HG03108 (cell line): ENCODE results near the gene ADH1B.
"Not testable (repeated sequence)": the region's sequence is repeated elsewhere in the genome, so short reads cannot be mapped to it uniquely, and the experiment has no call there.

Experiments
- ATAC-seq: cut with Tn5 transposase; IDR thresholded peaks from one replicate; pipeline ENCODE4 v1.9.1; 2021; ENCODE audit warnings: moderate library complexity; ENCODE audit not compliant: unreplicated experiment

ADH1B gene

DNA sequence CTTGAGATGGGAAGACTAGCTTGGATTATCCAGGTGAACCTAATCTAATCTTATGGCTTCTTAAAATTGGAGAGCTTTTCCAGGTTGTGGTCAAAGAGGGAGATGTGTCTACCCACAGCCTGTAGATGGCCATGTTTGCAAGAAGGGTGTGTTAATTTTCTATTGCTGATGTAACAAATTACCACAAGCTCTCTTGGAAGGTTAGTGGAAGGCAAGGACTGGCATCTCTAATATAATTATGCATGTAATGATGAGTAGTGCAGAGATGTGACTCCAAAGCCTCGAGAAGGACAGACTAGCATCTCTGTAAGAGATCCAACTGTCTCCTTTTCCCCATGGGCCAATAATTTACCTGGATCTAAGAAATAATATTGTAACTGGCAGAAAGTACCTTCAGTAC lies 3.2 kb upstream of the ADH1B start:
- ATAC-seq: no peak

DNA sequence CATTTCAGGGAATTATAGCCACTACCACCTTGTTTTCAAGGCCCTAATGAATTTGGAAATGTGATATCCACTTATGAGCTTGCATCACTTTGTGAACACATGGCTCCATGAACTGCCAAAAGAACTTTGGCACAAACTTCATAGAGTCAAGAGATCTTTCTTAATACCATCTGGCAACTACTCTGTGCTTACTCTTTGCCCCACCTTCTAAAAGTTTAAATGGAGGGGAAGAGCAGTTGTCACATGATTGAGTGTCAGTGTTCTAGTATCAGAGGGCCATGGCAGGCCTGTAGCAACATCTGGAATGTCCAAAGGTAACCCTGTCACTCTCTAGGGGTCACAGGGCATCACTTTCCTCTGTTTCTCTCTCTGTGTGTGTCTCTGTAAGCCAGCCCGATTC lies 2.6 kb upstream of the ADH1B start:
- no peak for ATAC-seq

DNA sequence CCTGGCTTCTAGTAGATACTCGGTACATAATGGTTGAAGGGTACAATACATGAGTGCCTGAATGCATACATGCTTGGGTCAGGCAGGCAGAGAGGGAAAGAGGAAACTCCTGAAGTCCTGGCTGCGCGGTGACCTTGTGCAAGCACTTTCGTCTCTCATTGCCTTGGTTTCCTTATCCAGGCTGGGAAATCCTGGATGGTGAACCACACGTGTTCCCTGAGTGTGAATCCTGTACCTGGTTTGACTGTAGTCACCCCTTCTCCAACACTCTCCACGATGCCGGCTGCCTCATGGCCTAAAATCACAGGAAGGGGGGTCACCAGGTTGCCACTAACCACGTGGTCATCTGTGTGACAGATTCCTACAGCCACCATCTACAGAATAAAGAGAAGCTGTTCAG lies 3.4 kb downstream of the ADH1B start:
- not testable (repeated sequence) for ATAC-seq

DNA sequence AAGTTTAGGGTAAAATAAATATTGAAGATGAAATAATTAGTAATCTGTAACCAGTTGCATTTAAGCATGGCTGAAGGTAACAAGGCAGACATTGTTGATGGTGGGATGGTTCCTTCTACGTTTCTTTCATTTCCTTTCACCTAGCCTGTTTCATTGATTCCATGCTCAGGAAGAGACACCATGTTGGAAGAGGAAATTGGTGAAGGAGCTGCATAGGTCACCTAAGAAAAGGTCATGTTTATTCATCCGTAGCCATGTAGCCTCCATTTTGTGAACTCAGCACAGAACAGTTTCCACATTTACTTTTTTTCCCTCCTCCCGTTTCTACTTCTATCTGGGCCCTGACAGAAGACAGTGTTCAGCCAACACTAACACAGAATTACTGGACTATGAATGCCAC lies 3.8 kb downstream of the ADH1B start:
- no peak for ATAC-seq

DNA sequence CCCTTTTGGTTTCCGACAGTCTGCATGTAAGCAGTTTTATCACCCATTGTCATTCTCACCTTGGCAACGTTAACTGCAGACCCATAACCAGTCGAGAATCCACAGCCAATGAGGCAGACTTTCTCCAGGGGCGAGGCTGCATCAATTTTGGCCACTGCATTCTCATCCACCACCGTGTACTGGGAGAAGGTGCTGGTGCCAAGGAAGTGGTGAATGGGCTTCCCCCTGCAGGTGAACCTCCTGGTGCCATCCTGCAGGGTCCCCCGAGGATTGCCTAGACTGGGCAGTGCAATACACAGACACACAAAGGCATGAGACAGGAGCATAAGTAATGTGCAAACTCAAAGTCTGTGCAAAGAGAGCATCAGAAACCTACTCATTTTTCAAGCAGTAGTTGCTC lies 5.4 kb downstream of the ADH1B start:
- ATAC-seq: no peak

DNA sequence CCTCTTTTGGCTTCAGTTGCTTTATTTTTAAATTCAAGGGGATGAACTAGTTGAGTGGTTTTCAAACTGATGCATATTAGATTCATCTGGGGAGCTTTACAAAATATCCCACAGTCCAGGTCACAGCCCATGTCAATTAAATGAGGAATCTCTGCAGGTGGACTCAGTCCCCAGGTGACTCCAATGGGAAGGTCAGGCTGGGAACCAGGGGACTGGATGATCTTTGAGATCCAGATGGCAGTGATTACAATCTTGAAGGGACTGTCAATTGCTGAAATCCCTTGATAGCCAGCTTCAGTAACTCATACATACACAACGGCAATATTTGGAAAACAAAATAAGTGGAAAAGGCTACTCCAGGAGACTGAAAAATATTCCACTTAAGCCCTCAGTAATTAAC lies 7.0 kb downstream of the ADH1B start:
- no peak for ATAC-seq

DNA sequence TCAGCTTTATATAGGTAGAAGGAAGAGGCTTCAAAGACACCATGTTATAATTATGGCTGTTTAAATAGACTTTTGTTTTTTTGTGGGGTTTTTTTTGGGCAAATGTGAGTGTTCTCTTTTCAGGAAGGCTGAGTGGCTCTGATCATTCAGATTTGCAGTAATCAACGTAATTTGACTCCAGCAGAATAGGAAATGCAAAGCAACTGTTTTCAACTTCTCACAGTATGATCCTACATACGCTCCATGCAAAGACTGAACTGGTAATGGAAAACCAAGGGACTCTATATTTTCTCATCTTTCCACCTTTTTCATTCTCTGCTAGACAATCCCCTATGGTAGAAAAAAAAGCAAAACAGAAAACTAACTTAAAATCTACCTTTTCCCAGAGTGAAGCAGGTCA lies 10.8 kb downstream of the ADH1B start:
- no peak for ATAC-seq

DNA sequence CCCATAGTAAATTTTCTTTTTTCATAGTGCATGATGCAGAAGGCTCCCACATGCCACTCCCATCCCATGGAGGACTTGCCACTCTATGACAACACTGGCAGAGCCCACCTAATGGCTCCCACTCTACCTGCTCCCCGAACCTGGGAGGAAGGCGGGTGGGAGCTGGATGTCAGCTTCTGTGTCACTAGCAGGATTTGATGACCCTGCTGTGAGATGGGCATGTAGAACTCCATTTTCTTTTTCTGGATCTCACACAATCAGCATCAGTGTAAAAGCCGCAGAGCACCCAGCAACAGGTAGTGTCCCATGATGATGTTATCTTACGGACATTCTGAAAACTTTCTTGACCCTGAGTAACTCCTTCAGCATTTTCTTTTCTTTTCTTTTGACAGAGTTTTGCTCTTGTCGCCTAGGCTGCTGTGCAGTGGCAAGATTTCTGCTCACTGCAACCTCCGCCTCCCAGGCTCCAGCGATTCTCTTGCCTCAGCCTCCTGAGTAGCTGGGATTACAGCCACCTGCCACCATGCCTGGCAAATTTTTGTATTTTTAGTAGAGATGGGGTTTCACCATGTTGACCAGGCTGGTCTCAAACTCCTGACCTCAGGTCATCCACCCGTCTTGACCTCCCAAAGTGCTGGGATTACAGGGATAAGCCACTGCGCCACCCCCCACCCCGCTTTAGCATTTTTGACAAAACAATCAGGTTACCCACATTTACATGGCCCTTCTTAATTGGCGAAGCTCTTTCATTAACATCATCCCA lies 15.4 kb downstream of the ADH1B start:
- no peak for ATAC-seq

DNA sequence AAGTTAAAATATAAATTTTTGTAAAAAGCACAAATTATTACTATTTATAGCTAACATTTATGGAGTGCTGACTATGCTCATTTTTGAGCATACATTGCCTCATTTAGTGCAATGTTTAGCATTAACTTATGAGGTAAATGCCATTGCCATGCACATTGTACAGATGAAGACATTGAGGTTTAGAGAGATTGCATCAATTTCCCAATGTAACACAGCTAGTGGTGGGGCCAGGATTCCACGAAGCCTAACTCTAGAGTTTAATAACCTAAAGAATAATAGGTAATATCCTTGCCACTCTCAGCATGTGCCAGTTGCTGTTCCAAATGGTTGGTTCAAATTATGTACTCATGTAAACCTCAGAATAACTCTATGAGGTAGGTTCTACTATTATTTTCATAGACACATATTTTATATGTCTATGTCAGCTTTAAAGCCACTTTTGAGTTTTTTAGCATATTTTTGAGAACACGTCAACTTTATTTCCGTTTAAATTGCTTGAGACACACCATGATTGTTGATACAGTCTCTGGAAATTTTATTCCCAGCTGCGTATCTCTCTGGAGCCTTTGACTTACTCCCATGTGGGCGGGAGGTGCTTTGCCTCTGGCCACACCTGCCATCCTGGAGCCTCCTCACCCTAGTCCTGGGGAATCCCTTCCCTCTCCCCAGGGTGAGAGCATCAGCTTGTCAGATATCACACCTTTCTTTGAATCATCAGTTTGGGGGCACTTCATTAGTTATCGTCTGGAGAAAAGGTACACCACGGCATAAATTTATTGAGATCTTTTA lies 19.6 kb downstream of the ADH1B start:
- no peak for ATAC-seq

DNA sequence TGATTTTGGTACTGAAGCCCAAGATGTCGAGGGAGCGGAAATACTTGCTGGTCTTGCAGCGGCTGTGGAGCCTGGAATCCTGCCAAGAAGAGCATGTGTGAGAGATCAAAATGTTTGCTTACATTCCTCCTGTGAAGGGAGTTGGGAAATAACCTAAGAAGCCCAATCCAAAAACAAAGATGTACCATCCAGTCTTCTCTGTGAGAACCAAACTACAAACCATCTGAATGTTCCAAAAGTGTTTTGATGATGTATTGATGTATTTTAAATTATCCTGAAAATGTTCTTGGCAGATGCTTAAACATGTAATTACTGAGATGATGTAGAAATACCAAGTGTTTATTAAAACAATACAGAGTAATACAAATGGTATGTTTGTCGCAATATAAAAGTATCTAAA lies 20.3 kb downstream of the ADH1B start:
- no peak for ATAC-seq

DNA sequence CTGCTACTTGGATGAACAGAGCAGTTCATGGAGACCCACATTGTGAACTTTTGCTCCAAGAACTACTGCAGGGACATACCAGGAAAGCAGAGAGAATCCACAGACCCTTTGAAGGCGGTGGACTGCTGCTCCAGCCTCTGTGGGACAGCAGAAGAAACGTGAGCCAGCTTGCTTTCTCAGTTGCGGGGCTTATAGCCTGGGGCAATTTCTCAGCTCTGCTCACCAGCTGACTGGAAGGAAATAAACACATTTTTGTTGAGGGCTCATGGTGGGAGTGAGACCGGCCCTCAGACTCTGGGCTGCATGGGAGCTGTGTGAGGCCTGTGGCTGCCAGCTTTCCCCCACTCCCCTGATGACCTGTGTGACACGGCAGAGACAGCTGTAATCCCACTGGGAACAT lies 27.8 kb downstream of the ADH1B start:
- ATAC-seq: no peak

DNA sequence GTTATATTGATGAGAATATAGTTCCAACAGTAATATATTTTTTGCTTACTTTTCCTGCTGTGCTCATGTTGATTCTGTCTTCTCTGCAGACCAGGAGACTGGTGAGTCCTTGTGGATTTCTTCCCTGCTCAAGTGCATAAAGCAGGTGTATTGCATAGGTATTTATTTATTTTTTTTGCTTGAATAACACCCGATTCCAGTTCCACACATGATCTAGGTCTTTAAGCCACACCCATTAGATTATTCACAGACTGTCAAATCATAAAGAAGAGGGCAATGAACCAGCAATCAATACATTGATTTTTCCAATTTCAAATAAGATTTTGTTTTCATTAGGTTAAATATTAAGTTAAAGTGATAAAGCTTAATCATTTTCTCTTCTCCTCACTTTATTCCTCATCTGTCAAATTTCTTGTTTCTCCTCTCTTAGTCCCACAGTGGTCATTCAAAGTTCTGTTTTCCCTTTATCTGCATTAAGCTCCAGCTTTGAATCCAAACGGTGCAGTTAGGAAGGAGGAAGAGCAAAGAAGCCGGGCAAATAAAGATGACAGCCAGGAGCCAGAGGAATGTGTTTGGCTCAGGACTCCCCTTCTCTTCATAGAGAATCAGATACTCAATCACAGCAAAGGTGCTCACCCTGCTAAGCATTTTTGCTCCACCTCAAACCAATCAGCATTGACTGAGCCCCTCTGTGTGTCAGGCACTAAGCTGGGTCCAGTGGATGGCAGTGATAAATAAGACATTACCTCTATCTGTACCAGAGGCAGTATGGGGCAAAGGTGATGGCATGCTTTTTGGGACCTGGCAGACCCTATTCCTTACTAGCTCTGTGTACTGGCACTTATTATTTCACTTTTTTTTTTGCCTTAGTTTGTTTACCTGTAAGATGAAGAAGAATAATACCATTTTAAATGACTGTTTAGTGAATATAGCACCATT lies 30.1 kb downstream of the ADH1B start, which contains the start of gene ADH1A:
Gene ADH1A, minus strand, starts transcription at position 138 of the 939 bp plus-strand sequence. Its CDS starts 71 bp downstream, at position 67.
- ATAC-seq: no peak

DNA sequence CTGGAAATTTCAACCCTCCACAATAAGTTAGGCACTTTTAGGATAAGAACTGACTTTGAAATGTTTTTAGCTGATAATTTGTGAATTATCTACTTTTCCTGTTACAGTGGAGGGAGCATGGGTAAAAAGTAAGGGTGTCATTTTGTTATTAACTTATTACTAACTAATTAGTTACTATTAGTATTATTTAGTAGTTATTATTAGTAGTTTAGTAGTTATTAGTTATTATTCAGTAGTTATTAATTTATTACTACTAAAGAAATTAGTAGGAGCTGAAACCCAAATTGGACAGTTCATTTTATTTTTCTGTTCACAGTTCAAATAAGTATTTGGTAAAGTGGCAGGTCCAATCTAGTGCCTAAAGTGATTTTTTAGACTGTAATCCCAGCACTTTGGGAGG lies 35.8 kb downstream of the ADH1B start:
- ATAC-seq: no peak

DNA sequence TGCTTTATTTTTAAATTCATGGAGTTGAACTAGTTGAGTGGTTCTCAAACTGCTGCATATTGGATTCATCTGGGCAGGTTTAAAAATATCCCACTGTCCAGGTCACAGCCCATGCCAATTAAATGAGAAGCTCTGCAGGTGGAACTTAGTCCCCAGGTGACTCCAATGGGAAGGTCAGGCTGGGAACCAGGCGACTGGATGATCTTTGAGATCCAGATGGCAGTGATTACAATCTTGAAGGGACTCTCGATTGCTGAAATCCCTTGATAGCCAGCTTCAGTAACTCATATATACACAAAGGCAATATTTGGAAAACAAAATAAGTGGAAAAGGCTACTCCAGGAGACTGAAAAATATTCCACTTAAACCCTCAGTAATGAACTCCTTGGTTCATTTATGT lies 38.5 kb downstream of the ADH1B start:
- ATAC-seq: no peak

DNA sequence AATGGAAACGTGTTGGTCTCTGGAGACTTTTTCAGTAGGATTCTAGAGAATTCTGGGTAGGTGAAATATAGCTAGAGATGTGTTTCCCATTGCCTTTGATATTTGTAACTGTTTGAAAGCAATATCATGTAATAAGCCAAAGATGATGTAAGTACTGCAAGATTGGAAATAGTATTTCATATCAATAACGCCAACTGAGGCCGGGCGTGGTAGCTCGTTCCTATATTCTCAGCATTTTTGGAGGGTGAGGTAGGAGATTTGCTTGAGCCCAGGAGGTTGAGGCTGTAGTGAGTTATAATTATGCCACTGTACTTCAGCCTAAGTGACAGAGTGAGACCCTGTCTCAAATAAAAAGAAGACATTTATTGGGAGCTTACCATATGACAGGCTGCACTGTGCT lies 39.9 kb downstream of the ADH1B start:
- ATAC-seq: no peak

DNA sequence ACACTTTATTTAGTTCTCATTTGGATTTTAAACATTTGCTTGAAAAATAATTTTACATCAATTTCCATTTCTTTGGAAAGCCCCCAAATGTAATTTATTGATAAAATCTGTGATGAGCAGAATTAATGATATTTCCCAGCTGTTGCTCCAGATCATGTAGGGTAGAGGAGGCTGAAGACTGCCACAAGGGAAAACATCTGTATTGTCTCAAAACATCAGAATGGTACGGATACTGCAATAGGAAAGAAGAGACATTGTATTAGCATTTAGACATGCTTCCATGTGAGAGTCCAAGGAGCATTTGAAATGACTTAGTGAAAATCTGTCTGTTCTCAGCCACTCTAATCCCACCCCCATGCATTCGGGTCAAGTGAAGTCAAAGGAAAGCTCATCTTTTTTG lies 44.8 kb downstream of the ADH1B start:
- ATAC-seq: no peak

DNA sequence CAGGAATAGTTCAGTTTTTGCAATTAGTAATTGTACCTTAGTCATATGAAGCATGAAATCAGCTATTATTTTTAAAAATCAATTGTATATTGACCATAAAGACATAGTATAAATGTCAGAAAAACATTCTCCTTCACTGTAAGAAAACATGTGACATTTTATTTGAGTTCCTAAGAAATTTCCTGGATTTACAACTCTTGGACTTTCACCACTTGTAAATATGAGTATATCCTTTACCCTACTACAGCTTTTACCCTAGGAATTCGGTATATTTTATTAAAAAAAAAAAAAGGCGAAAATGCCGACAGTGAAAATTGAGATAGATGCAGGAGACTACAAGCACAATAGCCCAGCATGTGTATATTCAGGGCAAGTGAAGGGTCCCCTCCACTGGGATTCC lies 45.3 kb downstream of the ADH1B start:
- no peak for ATAC-seq

DNA sequence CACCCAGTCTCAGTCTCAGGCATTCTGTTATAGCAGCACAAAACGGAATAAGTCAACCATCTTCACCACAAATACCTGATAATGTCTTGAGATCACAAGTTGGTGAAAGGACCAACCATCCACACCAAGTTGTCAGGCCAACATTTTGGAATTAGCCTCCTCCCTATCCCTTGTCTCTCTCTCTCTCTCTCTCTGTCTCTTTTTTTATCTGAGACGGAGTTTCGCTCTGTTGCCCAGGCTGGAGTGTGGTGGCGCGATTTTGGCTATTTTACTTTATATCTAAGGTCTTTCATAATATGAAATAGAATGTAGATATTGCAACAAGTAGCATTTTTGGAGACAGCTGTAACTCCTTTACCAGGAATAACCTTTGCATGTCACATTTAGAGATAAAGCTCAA lies 46.2 kb downstream of the ADH1B start:
- no peak for ATAC-seq

DNA sequence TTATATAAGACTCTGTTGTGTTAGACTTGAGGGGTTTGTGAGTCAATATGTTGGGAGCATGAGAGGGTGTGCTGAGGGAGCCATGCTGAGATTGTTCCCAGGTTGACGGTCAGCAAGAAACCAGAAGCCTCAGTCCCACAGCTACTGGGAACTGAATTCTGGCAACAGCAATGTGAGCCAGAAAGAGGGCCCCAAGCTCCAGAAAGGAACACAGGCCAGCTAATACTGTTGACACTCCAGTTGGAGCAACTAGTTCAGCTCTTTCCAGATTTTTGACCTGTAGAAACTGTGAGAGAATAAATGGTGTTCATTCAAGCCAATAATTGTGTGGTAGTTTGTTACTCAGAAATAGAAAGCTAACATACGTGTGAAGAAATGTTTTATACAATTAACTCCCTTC lies 47.5 kb downstream of the ADH1B start:
- no peak for ATAC-seq

DNA sequence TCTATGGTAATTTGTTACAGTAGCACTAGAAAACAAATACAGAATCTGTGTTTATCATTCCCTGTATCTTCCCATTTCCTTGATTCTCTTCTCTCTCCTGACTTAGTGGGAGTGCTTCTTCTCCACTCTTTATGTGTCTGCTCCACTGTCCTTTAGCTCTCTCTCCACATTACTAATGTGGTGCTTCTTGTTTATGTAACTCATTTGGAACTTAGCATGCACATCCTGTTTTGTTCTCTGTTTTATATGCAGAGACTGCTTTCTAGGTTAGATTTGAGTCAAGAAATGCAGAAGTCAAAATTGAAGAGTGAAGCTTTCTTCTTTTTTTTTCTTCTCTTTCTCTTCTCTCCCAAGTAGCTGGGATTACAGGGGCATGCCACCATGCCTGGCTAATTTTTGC lies 56.3 kb downstream of the ADH1B start:
- no peak for ATAC-seq
